ENCODE results near the gene VCY1B. TPM values are rescaled to one million over a fixed set of nuclear protein-coding genes. Genes with fewer than 3 reads are reported as not detected.
"Not testable (repeated sequence)": the region's sequence is repeated elsewhere in the genome, so short reads cannot be mapped to it uniquely, and the experiment has no call there.

The VCY1B gene
- total RNA-seq = not detected

GRCh38 chrY:14055927-14056326 is at the start of gene VCY1B:
TSS of gene VCY1B (plus strand) at chrY:14056227. CDS start at chrY:14056290, 63 bp downstream.
- not testable (repeated sequence) for H3K4me1 Mint-ChIP-seq (ENCODE audit: low read depth); H3K36me3 Mint-ChIP-seq (ENCODE audit: insufficient read depth); H3K9me3 Mint-ChIP-seq; H3K27me3 Mint-ChIP-seq (ENCODE audit: low read depth); H3K4me3 Mint-ChIP-seq; ATAC-seq; DNase-seq

GRCh38 chrY:14011916-14012315 is 44.1 kb upstream of the VCY1B start:
- DNase-seq; H3K27me3 Mint-ChIP-seq (ENCODE audit: low read depth); H3K9me3 Mint-ChIP-seq; H3K4me3 Mint-ChIP-seq; ATAC-seq; H3K36me3 Mint-ChIP-seq (ENCODE audit: insufficient read depth); H3K4me1 Mint-ChIP-seq (ENCODE audit: low read depth): not testable (repeated sequence)

- H3K27me3 Mint-ChIP-seq (ENCODE audit: low read depth); H3K4me1 Mint-ChIP-seq (ENCODE audit: low read depth); DNase-seq; ATAC-seq; H3K9me3 Mint-ChIP-seq; H3K36me3 Mint-ChIP-seq (ENCODE audit: insufficient read depth); H3K4me3 Mint-ChIP-seq: not testable (repeated sequence)
Measured at GRCh38 chrY:14030395-14030794, 25.6 kb upstream of the VCY1B start.

- H3K4me3 Mint-ChIP-seq = no peak overlapping the region
- DNase-seq = no peak
- no peaks in the 10 kb centered on the region for H3K4me1 Mint-ChIP-seq (ENCODE audit: low read depth)
- no peak for ATAC-seq
- no peaks in the 10 kb centered on the region for H3K27me3 Mint-ChIP-seq (ENCODE audit: low read depth)
- H3K36me3 Mint-ChIP-seq (ENCODE audit: insufficient read depth) = no peaks in the 10 kb centered on the region
- H3K9me3 Mint-ChIP-seq = no peaks in the 10 kb centered on the region
Measured at GRCh38 chrY:14085877-14086276, 29.9 kb downstream of the VCY1B start.

Other genes with a start within 250 kb of the VCY1B start
- gene VCY, start 69.8 kb upstream of the VCY1B start, total RNA-seq = not detected